HCT116 (cell line): Measurements from ENCODE around the gene KCND2. TPM values are rescaled to one million over a fixed set of nuclear protein-coding genes. Genes with fewer than 3 reads are reported as not detected.

Experiments used
- ATAC-seq: fragments of 200-7000 bp; cut with Tn5 transposase; 2 replicates; pipeline ENCODE4 v1.9.1; 2020; ENCODE audit warnings: mild to moderate bottlenecking, moderate library complexity
- BruUV-seq: library from RNA; stranded (reverse); fragments of 400-500 nt; replicated peaks from 2 replicates; lab custom pipeline; 2021; lab: Mats Ljungman, UMichigan
- CTCF ChIA-PET: fragments of 300-600 bp; sonication (Branson Sonifier 250); formaldehyde crosslinking; loops from one replicate; lab custom pipeline; 2021; ENCODE audit warnings: antibody characterized with exemption; lab: Charles Lee
- POLR2A ChIA-PET: fragments of 300-600, 350-600 bp; sonication (Branson Sonifier 250); formaldehyde crosslinking; loops from one replicate; lab custom pipeline; 2021; ENCODE audit warnings: antibody characterized with exemption; lab: Charles Lee
- RAD21 ChIA-PET, 2 experiments: fragments of 300-600 bp; sonication (Branson Sonifier 250); formaldehyde crosslinking; loops; one replicate each; lab custom pipeline; 2023; ENCODE audit warnings: low total read pairs in 2 of 2; ENCODE audit not compliant: uncharacterized antibody in 2 of 2, unreplicated experiment in 2 of 2, low non-redundant PET in 1 of 2; lab: Charles Lee
- DNase-seq: peaks from one replicate; pipeline ENCODE4 v3.0.0-alpha.2; 2010; ENCODE audit warnings: low read depth, low spot score
- H2AFZ ChIP-seq: fragments of 200-600 bp; shearing (Covaris generic), sonication (generic); 2 replicates; pipeline ENCODE4 v1.6.1; 2017; ENCODE audit warnings: low read depth, mixed run types, mixed read lengths, antibody characterized with exemption, low read length; ENCODE audit not compliant: poor library complexity, severe bottlenecking
- H3K27ac ChIP-seq: 2 replicates; pipeline ENCODE4 v1.5.1; 2012; ENCODE audit warnings: low read depth, low read length
- H3K27me3 ChIP-seq: fragments of 200-600 bp; sonication (generic); 2 replicates; pipeline ENCODE4 v1.6.1; 2016; ENCODE audit warnings: mixed run types, low read length, mixed read lengths; ENCODE audit not compliant: insufficient read depth
- H3K36me3 ChIP-seq, 2 experiments: fragments of 200-500 bp in 1 of 2; fragments of 200-600 bp in 1 of 2; sonication (Bioruptor generic) in 1 of 2; sonication (generic) in 1 of 2; 2 replicates each; pipeline versions ENCODE4 v1.5.1 to v1.6.1; 2014 to 2016; ENCODE audit warnings: low read length in 2 of 2, inconsistent platforms in 1 of 2, mixed read lengths in 1 of 2, mixed run types in 1 of 2; ENCODE audit not compliant: insufficient read depth in 2 of 2, control insufficient read depth in 1 of 2
- H3K4me1 ChIP-seq, 2 experiments: fragments of 200-600 bp in 1 of 2; sonication (generic) in 1 of 2; 2 replicates each; pipeline versions ENCODE4 v1.5.1 to v1.6.1; 2012 to 2017; ENCODE audit warnings: low read length in 2 of 2, inconsistent platforms in 1 of 2, mild to moderate bottlenecking in 1 of 2, mixed read lengths in 1 of 2, mixed run types in 1 of 2, moderate library complexity in 1 of 2; ENCODE audit not compliant: insufficient read depth in 2 of 2, control insufficient read depth in 1 of 2
- H3K4me2 ChIP-seq: fragments of 200-600 bp; sonication (generic); 2 replicates; pipeline ENCODE4 v1.6.1; 2017; ENCODE audit warnings: mixed run types, low read length, mixed read lengths
- H3K4me3 ChIP-seq, 2 experiments: fragments of 200-600 bp in 1 of 2; sonication (generic) in 1 of 2; replicated peaks in 1 of 2; 2 replicates each; pipeline ENCODE4 v1.5.1; 2011 to 2016; ENCODE audit warnings: low read length in 2 of 2, control low read depth in 1 of 2, low read depth in 1 of 2, mild to moderate bottlenecking in 1 of 2, mixed read lengths in 1 of 2, mixed run types in 1 of 2
- H3K79me2 ChIP-seq: fragments of 200-600 bp; sonication (generic); 2 replicates; pipeline ENCODE4 v1.6.1; 2017; ENCODE audit warnings: mild to moderate bottlenecking, mixed run types, low read length, moderate library complexity, mixed read lengths; ENCODE audit not compliant: insufficient read depth
- H3K9ac ChIP-seq: fragments of 200-600 bp; sonication (generic); 2 replicates; pipeline ENCODE4 v1.6.1; 2016; ENCODE audit warnings: low read length, mixed read lengths
- H3K9me2 ChIP-seq: fragments of 200-600 bp; sonication (generic), shearing (Covaris generic); 2 replicates; pipeline ENCODE4 v1.6.1; 2017; ENCODE audit warnings: mixed run types, mild to moderate bottlenecking, moderate library complexity; ENCODE audit not compliant: insufficient read depth
- H3K9me3 ChIP-seq, 2 experiments: fragments of 200-500 bp in 1 of 2; fragments of 200-600 bp in 1 of 2; sonication (Bioruptor generic) in 1 of 2; sonication (generic) in 1 of 2; 2 replicates each; pipeline ENCODE4 v1.6.1; 2014 to 2017; ENCODE audit warnings: low read length in 2 of 2, mixed read lengths in 2 of 2, inconsistent platforms in 1 of 2, low read depth in 1 of 2, mild to moderate bottlenecking in 1 of 2, mixed run types in 1 of 2, moderate library complexity in 1 of 2; ENCODE audit not compliant: control insufficient read depth in 1 of 2, insufficient read depth in 1 of 2
- H4K20me1 ChIP-seq: fragments of 200-600 bp; sonication (generic), shearing (Covaris generic); 2 replicates; pipeline ENCODE4 v1.6.1; 2017; ENCODE audit warnings: mixed run types, mild to moderate bottlenecking, moderate library complexity; ENCODE audit not compliant: insufficient read depth
- CEBPB ChIP-seq: IDR thresholded peaks from 2 replicates; pipeline ENCODE4 v1.6.1; 2012; ENCODE audit warnings: low read depth
- EZH2phosphoT487 ChIP-seq: fragments of 200-600 bp; IDR thresholded peaks from 2 replicates; pipeline ENCODE4 v1.6.1; 2018; ENCODE audit warnings: antibody characterized with exemption, borderline replicate concordance
- FOSL1 ChIP-seq: IDR thresholded peaks from 2 replicates; pipeline ENCODE4 v1.6.1; 2012; ENCODE audit warnings: low read depth
- JUND ChIP-seq: IDR thresholded peaks from 2 replicates; pipeline ENCODE4 v1.6.1; 2012
- POLR2AphosphoS5 ChIP-seq: IDR thresholded peaks from 2 replicates; pipeline ENCODE4 v1.6.1; 2011; ENCODE audit warnings: mild to moderate bottlenecking, low read depth, low read length, moderate library complexity
- REST ChIP-seq: IDR thresholded peaks from 2 replicates; pipeline ENCODE4 v1.6.1; 2012; ENCODE audit warnings: low read depth
- SP1 ChIP-seq: IDR thresholded peaks from 2 replicates; pipeline ENCODE4 v1.6.1; 2012; ENCODE audit warnings: low read depth
- SRF ChIP-seq: IDR thresholded peaks from 2 replicates; pipeline ENCODE4 v1.6.1; 2012; ENCODE audit warnings: low read depth
- TCF7L2 ChIP-seq: IDR thresholded peaks from 2 replicates; pipeline ENCODE4 v1.7.0; 2011; ENCODE audit warnings: borderline replicate concordance, inconsistent platforms; ENCODE audit not compliant: insufficient read depth, insufficient read length; ENCODE audit errors: extremely low read depth
- ZFX ChIP-seq: fragments of 450-650 bp; IDR thresholded peaks from 2 replicates; pipeline ENCODE4 v1.6.1; 2017
- ZNF274 ChIP-seq: fragments of 200-500 bp; sonication (Bioruptor generic); IDR thresholded peaks from 2 replicates; pipeline ENCODE4 v1.6.1; 2014; ENCODE audit warnings: mild to moderate bottlenecking, low read depth, low read length, inconsistent platforms
- intact Hi-C: fragments of 100-400 bp; cut with micrococcal nuclease; formaldehyde crosslinking; loops from 2 replicates; pipeline ENCODE4 v1.10.0; 2022
- total RNA-seq: library from RNA; stranded (reverse); gene quantifications from one replicate; pipeline ENCODE4 v1.2.1, GENCODE V29; 2021; ENCODE audit not compliant: unreplicated experiment
- TF ChIP-seq, protein P1 (sequence below): IDR thresholded peaks from 2 replicates; pipeline ENCODE4 v1.6.1; 2011; ENCODE audit warnings: mild to moderate bottlenecking, low read length, moderate library complexity; ENCODE audit not compliant: insufficient replicate concordance; ENCODE audit errors: extremely low read depth
- TF ChIP-seq, protein P2 (sequence below), 3 experiments: fragments of 200-600 bp in 1 of 3; sonication (generic) in 1 of 3; IDR thresholded peaks in 2 of 3; conservative IDR thresholded peaks in 1 of 3; 2 replicates each; pipeline ENCODE4 v1.5.1; 2012 to 2017; ENCODE audit warnings: low read depth in 2 of 3, low read length in 2 of 3, antibody characterized with exemption in 1 of 3, borderline replicate concordance in 1 of 3, control low read depth in 1 of 3, mild to moderate bottlenecking in 1 of 3, mixed read lengths in 1 of 3, mixed run types in 1 of 3, moderate library complexity in 1 of 3; ENCODE audit not compliant: insufficient read depth in 1 of 3

The KCND2 gene
- total RNA-seq, 1 experiment from 2014 or later = 0.05 TPM

- DNase-seq = no peak
- no peak overlapping the region for H2AFZ ChIP-seq
- BruUV-seq = no TSS peak
- no peaks in the 10 kb centered on the region for H3K9me2 ChIP-seq
- H3K27ac ChIP-seq = no peak overlapping the region
- H3K4me2 ChIP-seq = no peak overlapping the region
- no peaks in the 10 kb centered on the region for H4K20me1 ChIP-seq
- no peaks in the 10 kb centered on the region for H3K27me3 ChIP-seq
- ChIA-PET RAD21 (no interaction called here), CTCF (no interaction called here), POLR2A (no interaction called here)
- no peaks in the 10 kb centered on the region for H3K9me3 ChIP-seq
- ATAC-seq = no peak
- H3K9ac ChIP-seq = no peak overlapping the region
- H3K79me2 ChIP-seq = no peaks in the 10 kb centered on the region
- intact Hi-C loops = no loop called here
- no peaks in the 10 kb centered on the region for H3K36me3 ChIP-seq
- H3K4me1 ChIP-seq = no peaks in the 10 kb centered on the region
- H3K4me3 ChIP-seq = no peak overlapping the region
- TF ChIP-seq SRF (no peak), SP1 (no peak), TCF7L2 (no peak), EZH2phosphoT487 (no peak), ZFX (no peak), REST (no peak), POLR2AphosphoS5 (no peak), CEBPB (no peak), ZNF274 (no peak), JUND (no peak), FOSL1 (no peak)
- TF ChIP-seq, protein P1, sequence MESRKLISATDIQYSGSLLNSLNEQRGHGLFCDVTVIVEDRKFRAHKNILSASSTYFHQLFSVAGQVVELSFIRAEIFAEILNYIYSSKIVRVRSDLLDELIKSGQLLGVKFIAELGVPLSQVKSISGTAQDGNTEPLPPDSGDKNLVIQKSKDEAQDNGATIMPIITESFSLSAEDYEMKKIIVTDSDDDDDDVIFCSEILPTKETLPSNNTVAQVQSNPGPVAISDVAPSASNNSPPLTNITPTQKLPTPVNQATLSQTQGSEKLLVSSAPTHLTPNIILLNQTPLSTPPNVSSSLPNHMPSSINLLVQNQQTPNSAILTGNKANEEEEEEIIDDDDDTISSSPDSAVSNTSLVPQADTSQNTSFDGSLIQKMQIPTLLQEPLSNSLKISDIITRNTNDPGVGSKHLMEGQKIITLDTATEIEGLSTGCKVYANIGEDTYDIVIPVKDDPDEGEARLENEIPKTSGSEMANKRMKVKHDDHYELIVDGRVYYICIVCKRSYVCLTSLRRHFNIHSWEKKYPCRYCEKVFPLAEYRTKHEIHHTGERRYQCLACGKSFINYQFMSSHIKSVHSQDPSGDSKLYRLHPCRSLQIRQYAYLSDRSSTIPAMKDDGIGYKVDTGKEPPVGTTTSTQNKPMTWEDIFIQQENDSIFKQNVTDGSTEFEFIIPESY = no peak
- TF ChIP-seq, protein P2, sequence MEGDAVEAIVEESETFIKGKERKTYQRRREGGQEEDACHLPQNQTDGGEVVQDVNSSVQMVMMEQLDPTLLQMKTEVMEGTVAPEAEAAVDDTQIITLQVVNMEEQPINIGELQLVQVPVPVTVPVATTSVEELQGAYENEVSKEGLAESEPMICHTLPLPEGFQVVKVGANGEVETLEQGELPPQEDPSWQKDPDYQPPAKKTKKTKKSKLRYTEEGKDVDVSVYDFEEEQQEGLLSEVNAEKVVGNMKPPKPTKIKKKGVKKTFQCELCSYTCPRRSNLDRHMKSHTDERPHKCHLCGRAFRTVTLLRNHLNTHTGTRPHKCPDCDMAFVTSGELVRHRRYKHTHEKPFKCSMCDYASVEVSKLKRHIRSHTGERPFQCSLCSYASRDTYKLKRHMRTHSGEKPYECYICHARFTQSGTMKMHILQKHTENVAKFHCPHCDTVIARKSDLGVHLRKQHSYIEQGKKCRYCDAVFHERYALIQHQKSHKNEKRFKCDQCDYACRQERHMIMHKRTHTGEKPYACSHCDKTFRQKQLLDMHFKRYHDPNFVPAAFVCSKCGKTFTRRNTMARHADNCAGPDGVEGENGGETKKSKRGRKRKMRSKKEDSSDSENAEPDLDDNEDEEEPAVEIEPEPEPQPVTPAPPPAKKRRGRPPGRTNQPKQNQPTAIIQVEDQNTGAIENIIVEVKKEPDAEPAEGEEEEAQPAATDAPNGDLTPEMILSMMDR (IDR thresholded peaks at IDR 0.05 in 2 of 3, conservative IDR thresholded peaks at IDR 0.05 in 1 of 3; ENCODE audit: borderline replicate concordance in 1 of 3, insufficient read depth in 1 of 3, low read depth in 2 of 3, low read length in 2 of 3) = no peak
Measured at GRCh38 chr7:120442838-120443237, 169.9 kb downstream of the KCND2 start.
